Superior temporal gyrus (tissue), 1 donor: ENCODE data around the gene TMED4.
"Not testable (repeated sequence)": the region's sequence is repeated elsewhere in the genome, so short reads cannot be mapped to it uniquely, and the experiment has no call there.

ENCODE experiments used
- DNase-seq: peaks from one replicate; pipeline ENCODE4 v3.0.0-alpha.2; 2016; ENCODE audit errors: extremely low spot score

Gene TMED4

DNA sequence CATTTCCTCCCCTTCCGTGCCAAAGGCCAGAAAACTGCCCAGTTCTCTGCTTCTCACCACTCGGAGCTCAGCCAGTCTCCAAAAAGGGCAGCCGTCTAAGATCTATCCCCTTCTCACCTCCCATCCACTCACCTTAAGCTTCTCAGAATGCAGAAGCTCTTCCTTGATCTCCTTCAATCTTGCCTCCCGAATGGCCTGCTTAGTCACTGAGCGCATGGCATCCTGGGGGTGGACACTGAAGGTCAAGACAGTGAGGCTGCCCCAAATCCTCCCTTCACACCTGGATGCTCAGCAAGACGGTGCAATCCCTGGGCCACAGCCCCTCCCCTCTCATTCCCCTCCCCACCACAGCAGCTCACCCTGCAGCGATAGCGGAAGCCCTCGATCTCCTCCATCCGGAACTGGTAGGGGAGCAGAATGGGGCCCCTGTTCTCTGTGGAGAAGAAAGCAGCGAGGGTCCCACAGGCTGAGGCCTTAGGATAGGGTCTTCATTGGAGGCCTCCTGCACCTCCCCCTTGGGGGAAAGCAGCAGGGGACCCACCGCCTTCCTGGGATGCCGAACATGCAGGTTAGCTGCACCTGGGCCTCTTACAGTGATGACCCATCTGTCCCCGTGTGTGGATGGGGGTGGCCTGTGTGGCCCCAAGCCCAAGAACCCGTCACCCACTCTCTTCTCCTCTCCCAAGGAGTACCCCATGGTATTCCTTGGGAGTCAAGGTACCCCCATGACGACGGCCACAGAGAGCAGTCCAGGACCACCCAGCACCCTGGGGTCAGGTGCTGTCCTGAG, 13.1 kb downstream of the TMED4 start:
- DNase-seq, result no peak

DNA sequence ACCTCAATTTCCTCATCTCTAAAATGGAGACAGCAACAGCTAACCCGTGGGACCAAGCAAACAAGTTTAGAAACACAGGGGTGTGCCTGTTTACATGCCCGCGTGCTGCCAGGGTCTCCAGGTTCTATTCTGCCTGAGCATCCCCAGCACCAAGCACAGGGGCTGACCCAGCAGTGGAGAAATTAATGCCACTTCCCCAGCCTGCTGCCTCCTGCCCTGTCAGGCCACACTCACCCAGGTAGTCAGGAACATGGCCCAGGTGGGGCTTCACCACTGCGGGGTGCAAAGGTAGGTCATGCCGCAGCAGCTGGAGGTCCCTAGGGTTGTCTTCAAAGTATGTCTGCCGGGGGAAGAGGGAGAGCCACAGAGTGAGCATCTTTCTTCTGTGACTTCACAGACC, 14.1 kb downstream of the TMED4 start:
- no peak for DNase-seq

DNA sequence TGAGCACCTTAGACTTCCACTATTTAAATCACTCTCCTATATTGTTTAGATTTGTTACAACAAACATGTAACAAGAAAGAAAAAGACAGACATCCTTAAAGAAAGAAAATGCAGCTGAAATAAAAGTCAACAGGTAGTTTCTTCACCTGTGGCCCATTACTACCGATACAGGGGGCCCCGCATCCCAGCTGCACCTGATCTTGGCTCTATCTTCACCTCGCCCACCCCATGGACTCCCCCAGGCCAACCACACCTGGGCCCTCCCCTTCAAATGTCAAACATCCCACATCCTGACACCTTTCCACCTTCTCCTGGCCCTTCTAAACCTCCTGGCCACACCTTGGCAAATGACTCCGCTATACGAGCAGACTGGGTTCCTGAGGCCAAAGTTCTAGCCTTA, 15.4 kb downstream of the TMED4 start:
- DNase-seq, result no peak

DNA sequence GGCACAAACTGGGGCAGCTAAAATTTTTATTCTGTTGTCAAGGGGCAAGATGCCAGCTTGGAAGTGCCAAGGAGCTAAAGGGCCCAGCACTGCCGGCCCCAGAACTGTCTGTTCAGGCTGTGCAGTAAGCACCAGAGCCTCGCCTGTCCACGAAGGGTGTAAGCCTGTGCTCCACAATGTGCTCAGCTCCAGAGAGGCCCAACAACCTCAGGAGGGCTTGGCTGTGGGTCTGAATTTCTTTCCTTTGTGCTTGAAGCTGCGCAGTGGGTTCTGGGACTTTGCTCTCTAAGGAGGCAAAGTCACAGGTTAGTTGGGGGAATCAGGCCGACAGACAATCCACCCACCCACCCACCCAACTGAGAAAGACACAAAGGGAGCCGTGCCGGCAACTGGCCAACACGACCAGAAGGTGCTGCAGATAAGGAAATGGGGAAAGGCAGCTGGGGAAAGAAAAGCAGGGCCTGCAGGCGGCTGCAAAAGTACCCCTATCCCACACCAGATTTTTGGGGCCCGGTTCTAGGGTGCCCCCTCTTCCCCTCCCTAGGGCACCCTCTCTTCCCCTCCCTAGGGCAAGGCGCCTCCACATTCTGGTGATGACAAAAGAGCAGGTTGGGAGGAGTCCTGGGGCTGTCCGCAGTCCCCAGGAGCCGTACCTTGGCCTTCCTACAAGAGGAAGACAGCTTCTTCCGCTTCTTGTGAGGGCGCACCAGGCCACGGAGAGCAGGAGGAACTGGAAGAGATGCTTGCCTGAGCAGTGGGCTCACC, 16.1 kb downstream of the TMED4 start:
- DNase-seq, result no peak

DNA sequence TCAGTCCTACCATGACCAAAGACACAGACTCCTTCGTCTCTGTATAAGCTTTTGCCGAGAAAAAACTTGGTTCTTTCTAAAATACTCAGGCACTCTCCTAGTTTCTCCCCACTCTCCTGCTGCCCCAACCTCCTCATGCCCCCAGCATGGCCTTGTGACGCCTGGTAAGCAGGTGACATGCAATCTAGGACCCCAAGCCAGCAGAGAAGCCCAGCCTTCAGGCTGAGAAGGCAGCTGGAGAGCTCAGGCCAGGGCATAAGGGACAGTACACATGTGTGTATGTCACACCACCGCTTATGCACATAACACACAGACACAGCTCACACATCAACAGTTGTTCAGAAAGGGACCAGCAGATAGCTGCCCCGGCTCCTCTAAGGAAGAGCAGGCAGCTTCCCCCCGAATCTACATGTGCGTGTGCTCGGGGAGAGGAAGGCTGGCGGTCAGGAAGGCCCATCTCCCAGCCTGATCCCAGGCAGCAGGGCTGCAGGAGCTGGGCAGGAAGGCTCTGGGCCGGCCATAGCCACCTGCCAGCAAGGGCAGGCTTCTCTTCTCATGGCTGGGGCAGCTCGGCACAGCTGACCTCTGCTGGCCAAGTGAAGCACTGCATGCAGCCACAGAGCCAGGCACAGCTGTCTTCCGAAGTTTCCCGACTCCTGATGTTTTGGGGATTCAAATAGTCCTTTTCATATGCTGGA, 16.8 kb downstream of the TMED4 start:
- peak; percentile 79 for DNase-seq

DNA sequence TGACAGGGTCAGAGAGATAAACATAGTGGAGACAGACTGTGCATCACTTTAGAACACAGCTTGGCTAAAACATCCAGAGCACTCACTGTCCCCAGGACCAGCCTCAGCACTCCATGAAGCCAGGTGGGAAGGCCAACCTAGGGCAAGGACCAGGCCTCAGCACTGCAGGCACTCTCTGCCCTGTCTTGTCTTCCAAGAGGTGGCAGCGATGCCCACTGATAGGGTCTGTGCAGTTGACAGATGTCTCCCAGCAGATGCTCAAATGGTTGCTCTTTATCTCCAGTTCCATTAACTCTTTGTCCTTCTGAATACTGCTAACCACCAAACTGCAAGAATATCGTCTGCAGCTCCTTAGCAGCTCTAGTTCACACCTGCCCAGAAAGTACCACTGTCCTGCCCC, 17.4 kb downstream of the TMED4 start:
- no peak for DNase-seq

DNA sequence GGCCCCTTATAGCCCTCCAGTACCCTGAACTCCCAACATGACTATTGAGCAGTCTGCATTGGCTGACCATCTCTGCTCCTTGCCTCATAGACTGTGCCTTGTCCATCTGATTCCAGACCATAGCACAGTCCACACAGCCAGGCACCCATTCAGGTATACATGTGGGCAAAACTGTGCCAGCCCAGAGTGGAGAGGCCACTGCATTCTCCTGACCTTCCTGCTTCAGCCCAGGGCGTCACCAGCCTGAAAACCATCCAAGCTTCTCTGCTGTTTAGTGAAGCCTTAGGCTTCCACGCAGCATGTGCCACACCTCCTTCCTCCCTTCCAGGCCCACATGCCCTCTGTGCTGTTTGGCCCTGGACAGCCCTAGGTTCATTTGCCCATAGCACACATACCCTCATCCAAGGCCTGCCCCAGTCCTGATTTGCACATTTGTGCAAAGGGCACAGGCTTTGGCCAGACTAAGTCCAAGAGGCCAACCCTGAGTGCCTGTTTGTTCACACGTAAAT, 18.8 kb downstream of the TMED4 start:
- DNase-seq, result no peak

DNA sequence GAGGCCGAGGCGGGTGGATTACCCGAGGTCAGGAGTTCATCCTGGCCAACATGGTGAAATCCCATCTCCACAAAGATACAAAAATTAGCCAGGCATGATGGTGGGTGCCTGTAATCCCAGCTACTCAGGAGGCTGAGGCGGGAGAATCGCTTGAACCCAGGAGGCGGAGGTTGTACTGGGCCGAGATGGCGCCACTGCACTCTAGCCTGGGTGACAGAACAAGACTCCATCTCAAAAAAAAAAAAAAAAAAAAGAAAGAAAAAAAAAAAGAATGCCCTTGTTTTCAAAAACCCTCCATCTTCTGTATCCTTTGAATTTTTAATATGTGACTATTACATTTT, 19.4 kb downstream of the TMED4 start:
- DNase-seq, result not testable (repeated sequence)

DNA sequence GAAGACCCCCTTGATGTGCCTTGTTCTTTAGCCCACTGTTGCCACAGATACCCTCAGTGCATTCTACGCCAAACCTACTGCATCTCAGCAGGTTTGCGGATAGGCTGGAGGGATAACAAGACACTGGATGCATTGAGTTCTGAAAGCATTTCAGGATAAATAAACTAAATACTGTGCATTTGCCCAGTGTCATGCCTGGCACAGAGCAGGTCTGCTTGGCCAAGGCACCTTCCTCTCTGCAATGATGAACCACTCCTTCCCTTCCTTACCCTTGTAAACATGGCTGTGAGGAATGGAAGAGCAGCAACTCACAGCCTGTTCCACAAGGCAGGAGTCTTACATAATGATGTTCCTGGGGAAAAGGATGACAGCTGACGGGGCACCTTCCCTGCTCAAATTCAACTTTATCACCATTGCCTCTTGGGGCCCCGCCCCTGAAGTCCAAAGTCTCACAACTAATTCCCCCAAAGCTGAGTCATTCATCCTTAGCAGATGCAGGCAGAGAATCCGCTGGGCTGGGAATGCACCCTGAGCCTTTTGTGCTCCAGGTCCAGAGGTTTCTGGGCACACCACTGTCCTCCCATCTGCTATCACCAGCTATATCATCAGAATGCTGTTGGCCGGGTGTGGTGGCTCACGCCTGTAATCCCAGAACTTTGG, 19.9 kb downstream of the TMED4 start:
- DNase-seq, result no peak

DNA sequence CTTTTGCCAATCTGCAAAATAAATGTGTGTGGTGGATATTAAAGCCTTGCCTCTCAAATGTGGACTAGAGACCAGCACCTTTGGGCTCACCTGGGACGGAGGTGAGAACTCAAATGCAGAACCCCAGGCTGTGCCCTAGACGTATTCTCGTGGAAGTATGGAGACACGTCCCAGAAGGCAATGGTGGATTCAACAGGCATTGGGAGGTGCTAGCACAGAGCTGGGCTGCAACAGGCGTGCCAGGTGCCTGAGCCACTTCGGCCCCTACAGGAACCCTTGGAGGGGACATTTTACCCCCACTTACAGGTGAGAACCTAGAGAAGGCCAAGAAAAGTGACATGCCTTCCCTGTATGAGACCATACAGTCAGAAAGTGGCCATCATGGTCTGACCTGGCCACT, 20.6 kb downstream of the TMED4 start:
- DNase-seq, result no peak

DNA sequence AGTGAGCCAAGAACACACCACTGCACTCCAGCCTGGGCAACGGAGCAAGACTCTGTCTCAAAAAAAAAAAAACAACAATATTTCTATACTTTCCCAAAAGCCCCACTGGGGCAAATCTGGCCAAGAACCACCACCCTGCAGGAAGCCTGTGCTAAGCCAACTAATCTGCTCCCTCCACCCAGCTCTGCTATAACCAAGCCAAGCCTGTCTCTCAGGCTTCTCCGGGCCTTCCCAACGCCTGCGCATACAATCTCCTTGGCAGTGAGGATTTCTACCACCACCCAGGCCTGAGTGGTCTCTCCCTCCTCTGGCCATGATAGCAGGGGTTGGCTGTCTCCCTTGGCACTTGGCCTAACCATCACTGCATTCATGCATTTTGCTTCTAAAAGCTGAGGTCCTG, 22.5 kb downstream of the TMED4 start:
- DNase-seq, result no peak

DNA sequence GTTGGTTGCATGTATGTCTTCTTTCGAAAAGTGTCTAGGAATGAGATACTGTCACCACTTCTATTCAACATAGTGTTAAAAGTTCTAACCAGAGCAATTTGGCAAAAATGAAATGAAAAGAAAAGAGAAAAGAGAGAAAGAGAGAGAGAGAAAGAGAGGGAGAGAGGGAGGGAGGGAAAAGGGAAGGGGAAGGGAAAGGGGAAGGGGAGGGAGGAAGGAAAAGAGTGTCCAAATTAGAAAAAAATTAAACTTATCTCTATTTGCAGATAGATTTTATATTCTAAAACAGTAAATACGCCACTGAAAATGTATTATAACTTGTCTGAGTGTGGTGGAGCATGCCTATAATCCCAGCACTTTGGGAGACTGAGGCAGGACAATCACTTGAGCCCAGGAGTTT, 24.5 kb downstream of the TMED4 start:
- DNase-seq, result no peak

DNA sequence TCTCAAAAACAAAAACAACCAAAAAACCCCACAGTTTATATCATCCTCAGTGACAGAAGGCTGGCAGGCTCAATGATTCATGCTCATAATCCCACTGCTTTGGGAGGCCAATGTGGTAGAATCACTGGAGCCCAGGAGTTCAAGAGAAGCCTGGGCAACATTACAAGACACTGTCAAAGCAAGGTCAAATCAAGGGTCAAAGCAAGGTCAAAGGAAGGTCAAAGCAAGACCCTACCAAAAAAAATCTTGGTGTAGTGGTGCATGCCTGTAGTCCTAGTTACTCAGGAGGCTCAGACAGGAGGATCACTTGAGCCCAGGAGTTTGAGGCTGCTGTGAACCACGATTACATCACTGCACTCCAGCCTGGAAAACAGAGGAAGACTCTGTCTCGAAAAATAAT, 26.7 kb downstream of the TMED4 start:
- no peak for DNase-seq

DNA sequence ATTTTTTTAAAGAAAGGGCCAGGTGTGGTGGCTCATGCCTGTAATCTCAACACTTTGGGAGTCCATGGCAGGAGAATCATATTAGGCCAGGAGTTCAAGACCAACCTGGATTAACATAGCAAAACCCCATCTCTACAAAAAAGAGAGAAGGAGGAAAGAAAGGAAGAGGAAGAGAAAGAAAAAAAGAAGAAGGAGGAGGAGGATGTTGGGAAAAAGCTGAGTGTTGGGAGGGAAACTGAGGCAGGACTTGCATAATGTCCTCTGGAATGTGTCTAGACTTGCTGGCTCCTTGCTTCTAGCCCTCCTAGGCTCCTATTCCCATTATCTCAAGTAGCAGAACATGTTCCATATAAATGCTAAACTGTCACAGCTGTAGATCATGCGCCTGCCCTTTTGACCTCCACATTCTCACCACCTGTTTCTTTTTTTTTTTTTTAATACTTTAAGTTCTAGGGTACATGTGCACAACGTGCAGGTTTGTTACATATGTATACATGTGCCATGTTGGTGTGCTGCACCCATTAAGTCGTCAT, 29.5 kb downstream of the TMED4 start:
- not testable (repeated sequence) for DNase-seq

DNA sequence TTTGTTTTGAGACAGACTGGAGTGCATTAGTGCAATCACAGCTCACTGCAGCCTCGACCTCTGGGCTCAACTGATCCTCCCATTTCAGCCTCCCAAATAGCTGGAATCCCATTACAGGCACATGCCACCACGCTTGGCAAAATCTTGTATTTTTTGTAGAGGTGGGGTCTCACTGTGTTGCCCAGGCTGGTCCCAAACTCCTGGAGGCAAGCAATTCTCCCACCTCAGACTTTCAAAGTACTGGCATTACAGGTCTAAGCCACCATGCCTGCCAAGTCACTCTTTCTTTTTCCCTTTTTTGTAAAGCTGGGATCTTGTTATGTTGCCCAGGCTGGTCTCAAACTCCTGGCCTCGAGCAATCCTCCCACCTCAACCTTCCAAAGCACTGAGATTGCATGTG, 32.6 kb downstream of the TMED4 start:
- no peak for DNase-seq

DNA sequence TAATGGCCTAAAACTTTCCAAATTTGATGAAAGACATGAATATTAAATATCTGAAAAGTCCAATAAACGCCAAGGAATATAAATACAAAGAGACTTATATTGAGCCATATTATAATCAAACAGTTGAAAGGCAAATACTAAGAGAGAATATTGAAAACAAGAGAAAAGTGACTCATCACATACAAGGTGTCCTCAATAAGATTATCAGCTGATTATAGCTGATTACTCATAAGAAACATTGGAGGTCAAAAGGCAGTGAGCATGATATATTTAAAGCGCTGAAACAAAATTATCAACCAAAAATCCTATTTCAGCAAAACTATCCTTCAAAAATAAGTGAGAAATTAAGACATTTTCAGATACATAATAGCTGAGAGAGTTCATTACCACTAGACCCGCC, 33.1 kb downstream of the TMED4 start:
- DNase-seq, result no peak

DNA sequence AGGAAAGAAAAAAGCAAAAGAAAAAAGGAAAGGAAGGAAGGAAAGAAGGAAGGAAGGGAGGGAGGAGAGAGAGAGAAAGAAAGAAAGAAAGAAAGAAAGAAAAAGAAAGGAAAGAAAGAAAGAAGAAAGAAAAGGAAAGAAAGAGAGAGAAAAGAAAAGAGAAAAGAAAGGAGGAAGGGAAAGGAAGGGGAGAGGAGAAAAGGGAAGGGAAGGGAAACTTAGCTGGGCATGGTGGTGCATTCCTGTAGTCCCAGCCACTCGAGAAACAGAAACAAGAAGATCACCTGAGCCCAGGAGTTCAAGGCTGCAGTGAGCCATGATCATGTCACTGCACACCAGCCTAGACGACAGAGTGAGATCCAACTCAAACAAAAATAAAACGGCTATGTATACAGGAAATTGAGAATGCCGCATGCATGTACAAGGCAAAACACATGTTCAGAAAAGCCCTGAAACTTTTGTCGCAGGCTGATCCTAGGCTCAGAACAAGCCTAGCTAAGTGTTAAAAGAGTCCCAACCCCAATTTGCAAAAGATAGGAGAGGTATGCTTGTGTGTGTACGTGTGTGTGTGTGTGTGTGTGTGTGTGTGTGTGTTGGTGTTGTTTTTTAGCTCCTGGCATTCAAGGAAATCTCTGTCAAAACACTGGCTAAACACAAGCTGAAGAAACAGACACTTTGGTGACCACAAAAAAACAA, 34.3 kb downstream of the TMED4 start:
- no peak for DNase-seq

DNA sequence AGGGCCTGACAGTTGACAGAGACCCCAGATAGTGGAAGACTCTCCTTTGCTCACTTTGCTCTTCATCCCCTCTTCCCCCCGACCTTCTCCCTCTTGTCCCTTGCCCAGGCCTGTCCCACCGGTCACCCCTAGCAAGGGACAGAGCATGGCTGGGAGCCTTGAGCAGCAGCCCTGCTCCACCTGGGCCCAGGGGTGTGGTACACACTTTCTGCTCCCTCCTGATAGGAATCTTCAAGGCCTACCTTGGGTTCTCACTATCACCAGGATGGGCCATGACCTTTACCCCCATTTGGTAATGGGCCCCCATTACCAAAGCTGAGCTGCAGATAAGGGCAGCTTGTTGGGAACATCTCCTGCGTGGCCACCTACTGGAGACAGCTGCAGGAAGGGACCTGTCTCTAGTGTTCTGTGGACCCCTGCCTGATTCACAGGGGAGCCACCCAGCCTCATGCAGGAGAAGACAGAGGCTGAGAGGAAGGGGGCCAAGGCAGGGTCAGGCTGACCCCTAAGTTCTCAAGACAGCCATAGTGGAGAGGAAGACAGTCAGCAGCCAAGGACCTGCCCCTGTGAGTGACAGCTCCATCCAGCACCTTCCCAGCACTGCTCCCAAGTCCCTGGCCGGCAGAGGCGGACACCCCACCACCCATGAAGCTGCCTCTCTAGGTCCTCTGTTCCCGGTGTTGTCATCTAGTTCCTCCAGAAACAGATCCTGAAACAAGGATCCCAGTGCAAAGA, 40.0 kb downstream of the TMED4 start:
- no peak for DNase-seq

DNA sequence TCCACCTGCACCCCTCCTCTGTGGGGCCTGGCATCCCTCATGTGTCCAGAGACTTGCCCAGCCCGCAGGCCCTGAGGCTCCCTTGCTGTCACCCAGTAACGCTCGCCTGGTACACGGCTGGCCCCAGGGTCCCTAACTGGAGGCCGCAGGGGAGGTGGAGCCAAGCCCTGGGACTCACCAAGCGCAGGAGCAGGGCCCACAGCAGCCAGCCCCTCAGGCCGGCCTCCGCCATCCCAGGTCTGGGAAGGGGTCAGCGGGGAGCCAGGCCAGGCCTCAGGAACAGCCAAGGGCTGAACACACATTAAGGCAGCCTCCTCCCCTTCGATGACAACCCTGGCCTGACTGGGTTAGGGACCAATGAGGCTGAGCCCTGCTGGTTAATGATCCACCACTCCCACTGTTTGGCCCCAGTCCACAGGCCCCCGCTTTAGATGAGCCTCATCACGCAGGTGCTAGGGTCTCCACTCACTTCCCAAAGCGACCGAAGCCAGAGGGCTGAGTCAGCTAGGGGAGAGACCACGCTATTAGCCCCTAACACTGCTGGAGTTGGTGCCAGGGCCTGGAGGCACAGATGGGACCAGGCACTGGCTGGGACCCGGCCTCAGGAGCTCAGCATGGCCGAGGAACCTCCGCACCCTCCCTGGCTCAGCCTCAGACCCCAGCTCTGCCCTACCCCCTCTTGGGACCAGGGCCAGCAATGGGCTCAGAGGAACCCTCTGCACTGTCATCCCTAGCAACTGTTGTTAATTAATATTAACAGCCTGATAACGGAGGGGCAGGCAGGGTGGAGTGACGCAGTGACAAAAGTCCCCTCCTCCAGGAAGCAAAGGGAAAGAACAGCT, 40.8 kb downstream of the TMED4 start, which contains the start of gene NPC1L1:
NPC1L1 (minus strand) TSS at position 303 of the 842 bp plus-strand sequence; CDS start at position 232, 71 bp downstream.
- no peak for DNase-seq
